OCI-LY1 (cell line): ENCODE results near the gene ENPEP.

Source experiments
- CTCF ChIP-seq: fragments of 200-600 bp; sonication (generic), shearing (Covaris generic); IDR thresholded peaks from 2 replicates; pipeline ENCODE4 v1.5.1; 2017; ENCODE audit warnings: mild to moderate bottlenecking, antibody characterized with exemption, low read length, moderate library complexity, mixed read lengths
- EZH2 ChIP-seq: fragments of 200-600 bp; sonication (generic), shearing (Covaris generic); IDR thresholded peaks from 2 replicates; pipeline ENCODE4 v1.8.0; 2017; ENCODE audit warnings: borderline replicate concordance, mixed run types, mild to moderate bottlenecking, antibody characterized with exemption, low read length, moderate library complexity, mixed read lengths

DNA sequence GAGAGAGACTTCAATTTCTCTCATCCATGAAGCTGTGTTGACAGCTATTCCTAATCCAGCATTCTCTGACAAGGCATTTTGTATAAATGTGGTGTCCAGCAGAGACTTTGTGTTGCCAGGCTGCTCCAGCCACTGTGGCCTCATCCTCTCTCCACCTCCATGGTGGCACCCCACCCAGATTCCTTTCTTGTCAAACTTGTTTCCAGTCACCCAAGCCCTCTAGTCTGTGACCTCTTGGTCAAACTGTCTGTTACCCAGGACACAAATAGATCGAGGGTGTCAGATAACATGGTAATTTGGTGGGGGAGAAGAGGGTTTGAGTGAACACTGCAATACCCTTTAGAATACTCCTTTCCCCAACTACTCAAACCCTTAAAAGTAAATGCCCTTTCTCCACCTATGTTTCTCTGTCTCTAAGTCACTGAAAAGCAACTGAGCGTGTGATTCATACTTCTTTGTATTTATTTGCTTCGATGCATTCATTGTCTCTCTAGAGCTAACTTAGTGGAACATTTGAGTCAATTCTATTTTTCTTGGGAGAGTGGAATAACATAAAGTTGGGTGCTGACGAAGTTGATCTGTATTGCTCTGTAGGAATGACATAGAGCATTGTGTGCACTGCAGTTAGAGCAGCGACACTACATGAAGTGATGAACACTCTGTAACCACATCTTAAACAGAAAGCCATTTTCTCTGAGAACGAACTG is 133.2 kb downstream of the ENPEP start:
- TF ChIP-seq CTCF, result no peak
- no peak for TF ChIP-seq EZH2
